DND-41 (cell line): ENCODE measurements around the gene RARG.

ENCODE experiments used
- ATAC-seq: fragments of 200-7000 bp; cut with Tn5 transposase; 3 replicates; pipeline ENCODE4 v1.9.1; 2021; ENCODE audit warnings: low read depth; ENCODE audit not compliant: insufficient read depth
- DNase-seq: peaks from one replicate; pipeline ENCODE4 v3.0.0-alpha.2; 2020
- H2AFZ ChIP-seq: 2 replicates; pipeline ENCODE4 v1.6.0; 2012; ENCODE audit warnings: low read depth, low read length
- H3K27ac ChIP-seq: 2 replicates; pipeline ENCODE4 v1.5.1; 2012; ENCODE audit warnings: low read length, inconsistent platforms
- H3K27me3 ChIP-seq: fragments of 200-600 bp; sonication (generic); 2 replicates; pipeline ENCODE4 v1.6.0; 2012; ENCODE audit warnings: low read length, mild to moderate bottlenecking, inconsistent platforms; ENCODE audit not compliant: insufficient read depth, poor library complexity
- H3K36me3 ChIP-seq: 2 replicates; pipeline ENCODE4 v1.5.1; 2012; ENCODE audit warnings: low read length, inconsistent platforms; ENCODE audit not compliant: insufficient read depth
- H3K4me1 ChIP-seq: 2 replicates; pipeline ENCODE4 v1.5.1; 2012; ENCODE audit warnings: mild to moderate bottlenecking, low read length; ENCODE audit not compliant: insufficient read depth
- H3K4me2 ChIP-seq: 2 replicates; pipeline ENCODE4 v1.6.0; 2012; ENCODE audit warnings: mild to moderate bottlenecking, moderate library complexity, low read length, inconsistent platforms; ENCODE audit not compliant: insufficient read depth
- H3K4me3 ChIP-seq, 2 experiments: fragments of 200-600 bp in 1 of 2; shearing (Covaris generic) in 1 of 2; 2 replicates each; pipeline ENCODE4 v1.5.1; 2012 to 2016; ENCODE audit warnings: inconsistent platforms in 2 of 2, low read length in 2 of 2, mild to moderate bottlenecking in 2 of 2, low read depth in 1 of 2, moderate library complexity in 1 of 2
- H3K79me2 ChIP-seq: 2 replicates; pipeline ENCODE4 v1.6.0; 2012; ENCODE audit warnings: low read length, inconsistent platforms; ENCODE audit not compliant: insufficient read depth
- H3K9ac ChIP-seq: 2 replicates; pipeline ENCODE4 v1.6.0; 2012; ENCODE audit warnings: low read depth, mild to moderate bottlenecking, inconsistent platforms, low read length, moderate library complexity
- H3K9me3 ChIP-seq: 2 replicates; pipeline ENCODE4 v1.5.1; 2012; ENCODE audit warnings: low read length, moderate library complexity, mild to moderate bottlenecking, inconsistent platforms; ENCODE audit not compliant: insufficient read depth, severe bottlenecking
- H4K20me1 ChIP-seq: 2 replicates; pipeline ENCODE4 v1.6.0; 2012; ENCODE audit warnings: low read length; ENCODE audit not compliant: insufficient read depth
- EZH2 ChIP-seq: IDR thresholded peaks from 3 replicates; pipeline ENCODE4 v1.6.1; 2012; ENCODE audit warnings: borderline replicate concordance, low read depth, mild to moderate bottlenecking, moderate library complexity, low read length, inconsistent platforms; ENCODE audit not compliant: severe bottlenecking
- TF ChIP-seq, protein P1 (sequence below): IDR thresholded peaks from 2 replicates; pipeline ENCODE4 v1.5.1; 2012; ENCODE audit warnings: borderline replicate concordance, low read length, moderate library complexity, mild to moderate bottlenecking; ENCODE audit not compliant: poor library complexity, severe bottlenecking; ENCODE audit errors: extremely low read depth

RARG gene

DNA sequence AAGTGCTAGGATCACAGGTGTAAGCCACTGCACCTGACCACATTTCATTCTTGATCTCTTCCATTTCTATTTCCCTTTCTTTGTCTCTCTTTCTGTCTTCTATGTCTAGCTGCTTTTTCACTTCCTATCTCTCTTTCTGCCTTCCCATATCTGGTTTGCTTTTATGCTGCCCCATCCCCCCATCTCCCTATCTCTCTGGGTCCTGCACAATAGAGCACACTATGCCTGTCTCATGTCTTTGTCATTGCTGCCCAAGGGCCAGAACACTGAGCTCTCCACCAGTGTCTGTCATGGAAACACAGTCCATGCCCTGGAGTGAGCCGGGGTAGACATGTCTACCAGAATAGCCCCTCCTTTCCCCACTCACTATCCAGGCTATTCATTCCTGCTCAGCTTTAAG lies 12.3 kb upstream of the RARG start:
- TF ChIP-seq EZH2: no peak
- TF ChIP-seq, protein P1, sequence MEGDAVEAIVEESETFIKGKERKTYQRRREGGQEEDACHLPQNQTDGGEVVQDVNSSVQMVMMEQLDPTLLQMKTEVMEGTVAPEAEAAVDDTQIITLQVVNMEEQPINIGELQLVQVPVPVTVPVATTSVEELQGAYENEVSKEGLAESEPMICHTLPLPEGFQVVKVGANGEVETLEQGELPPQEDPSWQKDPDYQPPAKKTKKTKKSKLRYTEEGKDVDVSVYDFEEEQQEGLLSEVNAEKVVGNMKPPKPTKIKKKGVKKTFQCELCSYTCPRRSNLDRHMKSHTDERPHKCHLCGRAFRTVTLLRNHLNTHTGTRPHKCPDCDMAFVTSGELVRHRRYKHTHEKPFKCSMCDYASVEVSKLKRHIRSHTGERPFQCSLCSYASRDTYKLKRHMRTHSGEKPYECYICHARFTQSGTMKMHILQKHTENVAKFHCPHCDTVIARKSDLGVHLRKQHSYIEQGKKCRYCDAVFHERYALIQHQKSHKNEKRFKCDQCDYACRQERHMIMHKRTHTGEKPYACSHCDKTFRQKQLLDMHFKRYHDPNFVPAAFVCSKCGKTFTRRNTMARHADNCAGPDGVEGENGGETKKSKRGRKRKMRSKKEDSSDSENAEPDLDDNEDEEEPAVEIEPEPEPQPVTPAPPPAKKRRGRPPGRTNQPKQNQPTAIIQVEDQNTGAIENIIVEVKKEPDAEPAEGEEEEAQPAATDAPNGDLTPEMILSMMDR: no peak
- Histone ChIP-seq H3K9me3 (no peaks in the 10 kb centered on the region), H4K20me1 (no peaks in the 10 kb centered on the region), H3K27me3 (peaks cover 12% of the 10 kb centered on the region), H2AFZ (no peak overlapping the region), H3K4me1 (no peaks in the 10 kb centered on the region), H3K9ac (no peak overlapping the region), H3K36me3 (no peaks in the 10 kb centered on the region), H3K4me3 (no peak overlapping the region), H3K79me2 (no peaks in the 10 kb centered on the region), H3K27ac (no peak overlapping the region), H3K4me2 (no peak overlapping the region)
- ATAC-seq: no peak
- DNase-seq: no peak

DNA sequence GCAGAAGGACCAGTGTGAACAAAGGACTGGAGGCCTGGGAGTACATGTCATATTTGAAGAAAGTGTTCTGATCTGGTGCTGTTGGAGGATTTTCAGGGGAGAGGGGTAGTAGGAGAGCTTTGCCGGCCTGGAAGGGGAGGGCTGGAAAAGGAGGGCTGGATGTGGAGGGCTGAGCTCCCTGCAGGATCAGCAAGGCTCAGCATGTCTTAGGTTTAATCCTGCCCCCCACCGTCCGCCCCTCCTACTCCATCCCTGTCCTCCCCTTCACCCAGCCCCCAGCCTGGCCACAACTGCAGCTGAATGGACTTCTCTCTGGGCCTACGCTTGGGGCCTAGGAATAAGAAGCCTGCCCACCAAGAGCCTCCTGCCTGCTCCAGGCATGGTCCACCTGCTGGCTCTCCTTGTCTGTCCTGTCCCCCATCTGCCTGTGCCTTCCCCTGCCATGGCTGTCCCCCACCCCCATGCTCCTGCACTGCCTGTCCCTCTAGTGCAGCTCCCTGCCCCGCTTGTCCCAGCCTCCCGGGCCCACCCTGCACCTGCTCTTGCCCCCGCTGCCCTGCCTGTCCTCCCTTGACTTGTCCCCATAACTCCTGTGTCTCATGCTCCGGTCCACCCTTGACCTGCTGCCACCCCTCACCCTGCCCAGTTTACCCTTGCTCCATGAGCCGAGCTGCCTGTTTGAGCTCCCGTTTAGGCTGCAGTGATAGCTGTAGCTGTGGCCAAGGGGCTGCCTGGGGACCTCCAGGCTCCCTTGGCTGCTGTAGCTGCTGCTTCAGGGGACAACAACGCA lies 9.8 kb upstream of the RARG start:
- Histone ChIP-seq H2AFZ (no peak overlapping the region), H3K4me2 (no peak overlapping the region), H4K20me1 (no peaks in the 10 kb centered on the region), H3K9ac (no peak overlapping the region), H3K79me2 (no peaks in the 10 kb centered on the region), H3K9me3 (no peaks in the 10 kb centered on the region), H3K4me3 (no peak overlapping the region), H3K36me3 (no peaks in the 10 kb centered on the region), H3K27ac (no peak overlapping the region), H3K27me3 (peaks cover 12% of the 10 kb centered on the region), H3K4me1 (no peaks in the 10 kb centered on the region)
- ATAC-seq: no peak
- no peak for TF ChIP-seq EZH2
- TF ChIP-seq, protein P1: no peak
- no peak for DNase-seq

DNA sequence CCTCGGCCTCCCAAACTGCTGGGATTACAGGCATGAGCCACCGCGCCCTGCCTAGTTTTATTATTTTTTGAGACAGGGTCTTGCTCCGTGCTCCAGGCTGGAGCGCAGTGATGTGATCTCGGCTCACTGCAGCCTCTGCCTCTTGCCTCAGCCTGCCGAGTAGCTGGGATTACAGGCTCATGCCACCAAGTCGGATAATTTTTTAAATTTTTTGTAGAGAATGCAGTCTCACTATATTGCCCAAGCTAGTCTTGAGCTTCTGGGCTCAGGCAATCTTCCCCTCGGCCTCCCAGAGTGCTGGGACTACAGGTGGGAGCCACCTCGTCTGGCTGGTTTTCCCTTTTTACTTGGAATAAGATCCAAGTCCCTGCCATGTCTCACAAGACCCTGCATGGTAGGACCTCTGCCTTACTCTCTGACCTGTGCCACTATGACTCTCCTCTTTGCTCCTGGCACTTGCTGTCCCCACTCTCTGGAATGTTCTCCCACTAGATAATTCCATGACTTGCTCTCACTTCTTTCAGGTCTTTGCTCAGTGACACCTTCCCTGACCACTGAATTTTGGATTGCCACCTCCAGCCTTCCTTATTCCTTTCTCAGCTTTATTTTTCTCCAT lies 7.7 kb upstream of the RARG start:
- H3K9me3 ChIP-seq: no peaks in the 10 kb centered on the region
- H2AFZ ChIP-seq: no peak overlapping the region
- DNase-seq: no peak
- H3K79me2 ChIP-seq: no peaks in the 10 kb centered on the region
- H3K36me3 ChIP-seq: no peaks in the 10 kb centered on the region
- H3K4me3 ChIP-seq: no peak overlapping the region
- H3K4me1 ChIP-seq: no peaks in the 10 kb centered on the region
- H3K4me2 ChIP-seq: no peak overlapping the region
- H4K20me1 ChIP-seq: no peaks in the 10 kb centered on the region
- H3K27ac ChIP-seq: no peak overlapping the region
- no peak overlapping the region for H3K9ac ChIP-seq
- H3K27me3 ChIP-seq: peaks cover 12% of the 10 kb centered on the region
- no peak for ATAC-seq
- TF ChIP-seq, protein P1: no peak
